Measurements from ENCODE around the gene MRPL41. TPM values are rescaled to one million over a fixed set of nuclear protein-coding genes. Genes with fewer than 3 reads are reported as not detected.
A peak's percentile ranks its signal among the peaks of the same experiment; 100 is the strongest.
"Not testable (repeated sequence)": the region's sequence is repeated elsewhere in the genome, so short reads cannot be mapped to it uniquely, and the experiment has no call there.

The MRPL41 gene
- total RNA-seq, 1 donor from 2014 or later = 32.9 TPM

DNA sequence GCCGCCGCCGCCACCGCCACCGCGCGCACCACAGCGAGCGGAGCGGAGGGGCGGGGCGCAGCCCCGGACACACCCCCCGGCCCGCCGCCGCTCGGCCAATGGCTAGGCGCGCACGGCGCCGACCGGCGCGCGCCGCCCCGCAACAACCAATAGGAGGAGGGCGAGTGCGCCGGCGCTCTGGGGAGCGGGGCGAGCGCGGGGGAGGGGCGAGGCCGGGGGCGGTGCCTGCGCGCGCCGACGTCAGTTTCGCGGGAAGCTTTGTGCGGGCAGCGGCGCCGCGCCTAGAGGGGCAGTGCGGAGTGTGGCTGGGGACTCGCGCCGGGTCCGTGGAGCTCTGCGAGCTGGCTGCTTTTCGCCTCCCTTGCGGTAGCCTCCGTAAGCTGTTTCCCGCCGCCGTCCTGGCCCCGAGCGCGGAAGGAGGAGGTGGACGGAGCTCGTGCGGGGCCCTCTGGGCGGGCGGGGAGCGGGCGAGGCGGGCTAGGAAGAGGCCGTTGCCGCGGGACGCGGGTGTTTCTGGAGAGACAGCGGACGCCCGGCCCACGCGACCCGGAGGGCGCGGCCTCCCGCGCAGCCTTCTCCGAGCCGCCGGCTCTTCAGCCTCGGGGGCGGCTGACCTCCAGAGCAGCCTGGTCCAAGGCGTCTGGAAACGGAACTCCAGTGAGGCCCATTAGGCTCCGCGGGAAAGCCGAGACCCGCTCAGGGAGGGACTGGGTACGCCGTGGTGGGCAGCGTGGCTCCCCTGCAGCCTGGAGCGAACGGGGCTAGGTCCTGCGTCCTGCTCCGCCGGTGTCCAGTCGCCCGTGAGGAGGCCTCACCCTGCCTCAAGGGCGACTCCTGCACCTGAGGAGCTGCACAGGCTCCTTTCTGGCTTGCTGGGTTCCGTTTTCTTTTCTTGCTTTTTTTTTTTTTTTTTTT, 39.0 kb downstream of the MRPL41 start, which contains the start of gene ZMYND19:
Gene ZMYND19, minus strand, starts transcription at position 44 of the 915 bp plus-strand sequence. CDS start 249 bp downstream, outside the sequence.
- peaks cover 23 to 26% (median 24%) of the 10 kb centered on the region in 3 donors for H3K36me3 ChIP-seq (ENCODE audit: control insufficient read depth in 3 of 3, insufficient read depth in 3 of 3, low read length in 3 of 3)
- H3K27me3 ChIP-seq (ENCODE audit: control insufficient read depth in 3 of 3, insufficient read depth in 3 of 3, low read length in 3 of 3) = no peaks in the 10 kb centered on the region
- peaks cover 12 to 23% (median 17%) of the 10 kb centered on the region in 3 donors for H3K4me1 ChIP-seq (ENCODE audit: control insufficient read depth in 3 of 3, insufficient read depth in 3 of 3, low read length in 3 of 3)
- H3K4me3 ChIP-seq (ENCODE audit: low read length in 3 of 3) = peak within 1 kb of the TSS; percentile 71 to 88 (median 81)
- no peaks in the 10 kb centered on the region for H3K9me3 ChIP-seq (ENCODE audit: control insufficient read depth in 3 of 3, low read length in 3 of 3)
- peak within 1 kb of the TSS; percentile 69 to 82 (median 74) for H3K9ac ChIP-seq (ENCODE audit: low read depth in 1 of 3, low read length in 3 of 3)
- H3K27ac ChIP-seq (ENCODE audit: low read depth, low read length) = no peak within 1 kb of the TSS

- H3K4me1 ChIP-seq (ENCODE audit: control insufficient read depth in 3 of 3, insufficient read depth in 3 of 3, low read length in 3 of 3) = peaks cover 12 to 23% (median 17%) of the 10 kb centered on the region in 3 donors
- H3K27me3 ChIP-seq (ENCODE audit: control insufficient read depth in 3 of 3, insufficient read depth in 3 of 3, low read length in 3 of 3) = no peaks in the 10 kb centered on the region
- no peaks in the 10 kb centered on the region for H3K9me3 ChIP-seq (ENCODE audit: control insufficient read depth in 3 of 3, low read length in 3 of 3)
- H3K36me3 ChIP-seq (ENCODE audit: control insufficient read depth in 3 of 3, insufficient read depth in 3 of 3, low read length in 3 of 3) = peaks cover 6 to 7% (median 7%) of the 10 kb centered on the region in 3 donors
- H3K27ac ChIP-seq (ENCODE audit: low read depth, low read length) = no peak overlapping the region
- H3K4me3 ChIP-seq (ENCODE audit: low read length in 3 of 3) = no peak overlapping the region
- no peak overlapping the region for H3K9ac ChIP-seq (ENCODE audit: low read depth in 1 of 3, low read length in 3 of 3)
Observed at GRCh38 chr9:137592767-137593166, 41.1 kb downstream of the MRPL41 start.

- Histone ChIP-seq H3K27ac (ENCODE audit: low read depth, low read length) (no peak overlapping the region), H3K27me3 (ENCODE audit: control insufficient read depth in 3 of 3, insufficient read depth in 3 of 3, low read length in 3 of 3) (no peaks in the 10 kb centered on the region), H3K4me3 (ENCODE audit: low read length in 3 of 3) (no peak overlapping the region), H3K4me1 (ENCODE audit: control insufficient read depth in 3 of 3, insufficient read depth in 3 of 3, low read length in 3 of 3) (peaks cover 12 to 21% (median 17%) of the 10 kb centered on the region in 3 donors), H3K36me3 (ENCODE audit: control insufficient read depth in 3 of 3, insufficient read depth in 3 of 3, low read length in 3 of 3) (peaks cover 2 to 4% (median 3%) of the 10 kb centered on the region in 3 donors), H3K9me3 (ENCODE audit: control insufficient read depth in 3 of 3, low read length in 3 of 3) (no peaks in the 10 kb centered on the region), H3K9ac (ENCODE audit: low read depth in 1 of 3, low read length in 3 of 3) (no peak overlapping the region)
Observed at GRCh38 chr9:137593176-137593575, 41.5 kb downstream of the MRPL41 start.

DNA sequence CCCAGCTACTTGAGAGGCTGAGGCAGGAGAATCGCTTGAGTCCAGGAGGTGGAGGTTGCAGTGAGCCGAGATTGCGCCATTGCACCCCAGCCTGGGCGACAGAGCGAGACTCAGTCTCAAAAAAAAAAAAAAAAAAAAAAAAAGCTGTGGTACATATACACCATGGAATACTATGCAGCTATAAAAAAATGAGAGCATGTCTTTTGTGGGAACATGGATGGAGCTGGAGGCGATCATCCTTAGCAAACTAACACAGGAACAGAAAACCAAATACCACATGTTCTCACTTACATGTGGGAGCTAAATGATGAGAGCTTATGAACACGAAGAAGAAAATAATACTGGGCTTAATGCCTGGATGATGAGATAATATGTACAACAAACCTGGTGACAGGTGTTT, 44.9 kb downstream of the MRPL41 start:
- H3K9ac ChIP-seq (ENCODE audit: low read depth in 1 of 3, low read length in 3 of 3); H3K9me3 ChIP-seq (ENCODE audit: control insufficient read depth in 3 of 3, low read length in 3 of 3); H3K4me3 ChIP-seq (ENCODE audit: low read length in 3 of 3); H3K36me3 ChIP-seq (ENCODE audit: control insufficient read depth in 3 of 3, insufficient read depth in 3 of 3, low read length in 3 of 3); H3K4me1 ChIP-seq (ENCODE audit: control insufficient read depth in 3 of 3, insufficient read depth in 3 of 3, low read length in 3 of 3); H3K27me3 ChIP-seq (ENCODE audit: control insufficient read depth in 3 of 3, insufficient read depth in 3 of 3, low read length in 3 of 3); H3K27ac ChIP-seq (ENCODE audit: low read depth, low read length): not testable (repeated sequence)

DNA sequence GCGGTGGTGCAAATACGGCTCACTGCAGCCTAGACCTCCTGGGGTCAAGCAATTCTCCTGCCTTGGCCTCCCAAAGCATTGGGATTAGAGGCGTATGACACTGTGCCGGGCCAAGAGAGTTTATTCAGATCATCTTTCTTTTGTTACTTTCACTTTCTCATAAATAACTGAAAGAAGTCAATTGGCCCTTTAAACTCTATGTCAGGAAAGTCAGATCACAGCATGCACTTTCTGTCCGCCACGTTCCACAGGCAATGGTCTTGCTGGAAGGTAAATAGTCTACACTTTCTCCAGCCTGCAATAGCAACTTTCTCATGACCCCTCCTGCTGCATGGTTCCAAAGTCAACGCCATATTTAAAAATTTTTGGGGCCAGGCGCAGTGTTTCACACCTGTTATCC, 47.3 kb downstream of the MRPL41 start:
- H3K36me3 ChIP-seq (ENCODE audit: control insufficient read depth in 3 of 3, insufficient read depth in 3 of 3, low read length in 3 of 3) = no peaks in the 10 kb centered on the region
- peaks cover 0 to 3% (median 0%) of the 10 kb centered on the region in 3 donors for H3K4me1 ChIP-seq (ENCODE audit: control insufficient read depth in 3 of 3, insufficient read depth in 3 of 3, low read length in 3 of 3)
- no peaks in the 10 kb centered on the region for H3K9me3 ChIP-seq (ENCODE audit: control insufficient read depth in 3 of 3, low read length in 3 of 3)
- H3K27ac ChIP-seq (ENCODE audit: low read depth, low read length) = no peak overlapping the region
- H3K9ac ChIP-seq (ENCODE audit: low read depth in 1 of 3, low read length in 3 of 3) = no peak overlapping the region
- H3K27me3 ChIP-seq (ENCODE audit: control insufficient read depth in 3 of 3, insufficient read depth in 3 of 3, low read length in 3 of 3) = no peaks in the 10 kb centered on the region
- H3K4me3 ChIP-seq (ENCODE audit: low read length in 3 of 3) = no peak overlapping the region

Other genes starting within 250 kb of the MRPL41 start
- gene NRARP, start 249.6 kb upstream of the MRPL41 start, total RNA-seq = 2.1 TPM
- gene EXD3, start 128.7 kb upstream of the MRPL41 start, total RNA-seq = 8.4 TPM
- 0.52 TPM for gene NOXA1, start 128.5 kb upstream of the MRPL41 start, total RNA-seq
- not detected for gene ENTPD8, start 110.5 kb upstream of the MRPL41 start, total RNA-seq
- gene NSMF, start 92.5 kb upstream of the MRPL41 start, total RNA-seq = 4.2 TPM
- gene PNPLA7, start 1.5 kb upstream of the MRPL41 start, total RNA-seq = 1.0 TPM
- 13.0 TPM for gene DPH7, start 27.0 kb downstream of the MRPL41 start, total RNA-seq
- 13.0 TPM for gene ZMYND19, start 38.6 kb downstream of the MRPL41 start, total RNA-seq
- gene ARRDC1, start 53.8 kb downstream of the MRPL41 start, total RNA-seq = 14.6 TPM
- 43.3 TPM for gene EHMT1, start 67.1 kb downstream of the MRPL41 start, total RNA-seq

Measured in skeletal muscle tissue (tissue), 4 donors.